ENCODE measurements around the gene ZNF362.

DNA sequence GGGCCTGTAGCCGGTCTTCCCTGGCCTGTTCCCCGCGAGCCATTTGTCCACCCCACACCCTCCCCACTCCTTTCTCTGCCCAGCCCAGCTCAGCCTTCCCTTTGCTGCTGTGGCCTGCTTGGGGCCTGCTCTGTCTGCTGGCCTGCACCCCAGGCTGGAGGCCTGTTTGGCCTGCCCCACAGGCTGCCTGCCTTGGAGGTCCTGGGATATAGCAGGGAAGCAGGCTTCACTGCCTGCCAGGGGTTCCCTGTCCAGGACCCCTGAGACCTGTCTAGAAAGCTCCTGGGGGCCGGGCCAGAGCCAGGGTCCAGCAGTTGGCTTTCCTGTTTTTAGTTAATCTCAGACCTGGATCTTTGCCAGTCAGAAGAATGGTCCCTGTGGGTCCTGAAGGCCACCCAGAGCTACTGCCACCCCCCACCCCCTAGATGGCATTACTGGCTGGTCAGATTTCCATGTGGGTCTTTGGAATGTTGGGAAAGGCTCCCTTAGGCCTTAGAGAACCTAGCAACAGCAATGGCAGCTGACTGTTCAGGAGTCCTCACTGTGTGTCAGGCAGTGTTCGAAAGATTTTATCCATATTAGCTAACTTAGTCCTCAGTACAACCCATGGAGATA lies 7.7 kb downstream of the ZNF362 start:
- TF ChIP-seq SUZ12 (IDR thresholded peaks at IDR 0.05; ENCODE audit: extremely low read depth, insufficient read depth, insufficient read length) (no peak), YY1 (IDR thresholded peaks at IDR 0.05; ENCODE audit: insufficient read depth, insufficient read length) (no peak), ZNF274 (IDR thresholded peaks at IDR 0.05; ENCODE audit: low read depth, low read length) (no peak)

All from NT2/D1 (cell line).